ENCODE data around the gene ATP2C1.
"Not testable (repeated sequence)": the region's sequence is repeated elsewhere in the genome, so short reads cannot be mapped to it uniquely, and the experiment has no call there.

Gene ATP2C1

GRCh38 chr3:130997289-130997688 is 103.4 kb downstream of the ATP2C1 start:
- no peak for DNase-seq

GRCh38 chr3:131001071-131001470 is 107.2 kb downstream of the ATP2C1 start:
- DNase-seq, result no peak

- no peak for DNase-seq
Measured at GRCh38 chr3:131004603-131005002, 110.7 kb downstream of the ATP2C1 start.

GRCh38 chr3:131007256-131007655 is 113.4 kb downstream of the ATP2C1 start:
- DNase-seq, result no peak

GRCh38 chr3:131007782-131008181 is 113.9 kb downstream of the ATP2C1 start:
- no peak for DNase-seq

GRCh38 chr3:131008326-131008725 is 114.4 kb downstream of the ATP2C1 start:
- DNase-seq, result no peak

GRCh38 chr3:131009698-131010097 is 115.8 kb downstream of the ATP2C1 start:
- no peak for DNase-seq

DNA sequence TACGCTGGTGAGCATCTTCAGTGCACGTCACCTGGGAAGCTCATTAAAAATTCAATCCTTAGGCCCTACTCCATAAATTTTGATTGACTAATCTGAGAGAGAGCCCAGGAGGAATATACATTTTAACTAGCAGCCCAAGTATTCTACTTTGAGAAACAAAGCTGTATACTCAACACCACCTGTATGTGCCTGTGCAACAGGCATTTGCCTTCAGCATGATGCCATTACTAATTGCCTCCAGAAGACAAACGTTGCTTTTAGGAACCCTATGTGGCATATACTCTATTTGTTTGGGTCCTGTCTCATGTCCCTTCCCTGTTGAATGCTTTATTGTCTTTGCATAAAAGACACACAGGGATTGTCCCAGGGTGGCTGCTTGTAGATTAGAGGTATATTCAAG is 125.1 kb downstream of the ATP2C1 start:
- DNase-seq, result no peak

- no peak for DNase-seq
Measured at GRCh38 chr3:131020122-131020693, 126.3 kb downstream of the ATP2C1 start.

GRCh38 chr3:131025539-131025938 is 131.7 kb downstream of the ATP2C1 start:
- no peak for DNase-seq

GRCh38 chr3:131026321-131027151 is 132.7 kb downstream of the ATP2C1 start, which contains the start of the genes ASTE1 and NEK11:
ASTE1 (minus strand) TSS chr3:131026825; CDS start chr3:131025306, 1,519 bp downstream.
NEK11 (plus strand) TSS chr3:131026877; CDS start chr3:131029709, 2,832 bp downstream.
- DNase-seq, result peak; percentile 85

- no peak for DNase-seq
Measured at GRCh38 chr3:131028844-131029243, 135.0 kb downstream of the ATP2C1 start.

DNA sequence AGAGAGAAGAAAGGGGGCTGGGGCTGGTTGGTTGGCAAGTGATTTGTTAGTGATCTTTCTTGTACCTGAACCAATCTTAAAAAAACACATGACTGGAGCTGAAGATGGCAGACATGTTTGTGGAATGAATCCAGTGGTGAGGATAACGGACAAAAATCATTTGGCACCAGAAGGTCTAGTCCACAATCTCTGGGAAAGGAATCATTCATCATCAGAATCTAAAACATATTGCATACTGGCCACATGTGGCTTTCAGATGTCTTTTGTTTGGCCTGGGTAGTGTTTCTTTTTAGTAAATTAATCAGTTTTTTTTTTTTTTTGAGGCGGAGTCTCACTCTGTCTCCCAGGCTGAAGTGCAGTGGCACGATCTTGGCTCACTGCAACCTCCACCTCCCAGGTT is 137.8 kb downstream of the ATP2C1 start:
- DNase-seq, result no peak

GRCh38 chr3:131033480-131034080 is 139.7 kb downstream of the ATP2C1 start:
- DNase-seq, result peak; percentile 62

DNA sequence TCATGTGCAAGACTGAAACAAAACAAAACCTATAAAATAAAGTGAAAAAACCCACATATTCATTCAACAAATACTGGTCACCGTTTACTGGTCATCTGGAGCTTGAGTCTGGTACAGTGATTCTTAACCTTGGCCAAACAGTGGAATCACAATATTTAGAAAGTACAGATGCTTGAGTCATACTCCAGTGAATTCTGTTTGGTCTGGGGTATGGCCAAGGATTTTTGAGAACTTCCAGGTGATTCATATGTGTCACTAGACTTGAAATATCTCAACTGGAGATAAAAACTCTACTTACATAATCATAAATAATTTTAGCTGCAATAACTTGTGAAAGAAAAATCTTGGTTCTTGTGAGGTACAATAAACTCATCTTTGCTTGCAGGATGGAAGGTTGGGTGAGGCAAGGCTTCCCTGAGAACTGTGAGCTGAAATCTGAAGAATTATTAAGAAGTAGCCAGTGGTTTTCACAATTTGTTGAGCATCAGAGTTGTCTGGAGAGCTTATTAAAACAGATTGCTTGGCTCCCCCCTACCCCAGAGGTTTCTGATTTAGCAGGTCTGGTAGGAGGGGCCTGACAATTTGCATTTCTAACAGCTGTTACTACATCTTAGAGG is 142.4 kb downstream of the ATP2C1 start:
- no peak for DNase-seq

GRCh38 chr3:131036986-131037385 is 143.1 kb downstream of the ATP2C1 start:
- no peak for DNase-seq

DNA sequence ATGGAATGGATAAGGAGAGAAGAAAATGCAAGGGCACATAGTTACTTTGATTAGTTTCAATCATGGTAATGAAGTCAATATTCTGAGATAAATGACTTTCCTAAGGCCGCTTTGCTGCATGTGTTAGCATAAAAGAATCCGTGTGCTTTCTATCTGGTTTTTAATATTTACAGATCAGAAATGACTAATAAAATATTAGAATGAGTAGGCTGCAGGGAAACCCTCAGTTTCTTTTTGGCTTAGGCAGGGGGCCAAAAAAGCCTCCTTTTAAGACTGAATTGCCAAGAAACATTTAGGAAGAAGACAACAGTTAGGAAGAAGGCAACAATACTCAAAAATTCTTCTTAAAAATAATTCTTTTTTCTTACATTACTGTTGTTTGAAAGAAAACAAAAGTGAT is 144.4 kb downstream of the ATP2C1 start:
- DNase-seq, result no peak

GRCh38 chr3:131042271-131042985 is 148.5 kb downstream of the ATP2C1 start:
- not testable (repeated sequence) for DNase-seq

GRCh38 chr3:131047582-131047981 is 153.7 kb downstream of the ATP2C1 start:
- no peak for DNase-seq

DNA sequence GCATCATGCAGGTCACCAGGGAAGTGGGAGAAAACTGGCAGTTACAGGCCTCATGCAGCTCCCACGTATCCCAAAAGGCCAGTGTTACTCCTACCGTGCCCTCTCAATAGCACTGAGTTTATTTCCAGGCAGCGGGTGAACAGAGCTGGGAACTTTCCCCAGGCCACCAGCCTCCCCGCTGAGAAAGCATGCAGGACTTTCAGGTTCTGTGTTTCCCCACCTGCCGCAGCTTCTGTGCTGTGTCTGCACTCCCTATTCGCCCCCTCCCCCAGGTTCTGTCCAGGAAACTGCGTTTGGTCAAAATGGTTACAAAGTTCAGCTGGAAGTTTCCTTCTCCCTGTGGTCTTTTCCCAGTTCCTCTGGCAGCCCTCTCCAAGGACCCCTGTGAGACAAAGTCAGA is 154.1 kb downstream of the ATP2C1 start:
- DNase-seq, result no peak

DNA sequence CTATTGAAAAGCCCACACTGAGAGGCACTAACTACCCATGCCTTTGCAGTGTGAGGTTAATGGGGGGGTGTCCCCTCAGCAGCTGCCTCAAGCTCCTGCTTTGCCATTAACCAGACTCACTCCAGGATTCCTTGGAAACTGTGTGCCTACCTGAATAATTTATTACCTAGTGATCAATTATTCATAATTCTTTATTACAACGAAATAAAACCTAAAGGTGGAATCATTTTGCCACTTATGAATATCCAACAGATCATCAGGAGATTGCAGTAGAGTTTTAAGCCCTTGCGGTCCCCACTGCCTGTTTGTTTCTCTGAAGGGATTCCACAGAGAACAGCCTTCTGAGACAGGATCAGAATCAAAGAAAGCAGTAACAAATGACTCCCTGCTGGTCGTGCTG is 156.1 kb downstream of the ATP2C1 start:
- DNase-seq, result no peak

DNA sequence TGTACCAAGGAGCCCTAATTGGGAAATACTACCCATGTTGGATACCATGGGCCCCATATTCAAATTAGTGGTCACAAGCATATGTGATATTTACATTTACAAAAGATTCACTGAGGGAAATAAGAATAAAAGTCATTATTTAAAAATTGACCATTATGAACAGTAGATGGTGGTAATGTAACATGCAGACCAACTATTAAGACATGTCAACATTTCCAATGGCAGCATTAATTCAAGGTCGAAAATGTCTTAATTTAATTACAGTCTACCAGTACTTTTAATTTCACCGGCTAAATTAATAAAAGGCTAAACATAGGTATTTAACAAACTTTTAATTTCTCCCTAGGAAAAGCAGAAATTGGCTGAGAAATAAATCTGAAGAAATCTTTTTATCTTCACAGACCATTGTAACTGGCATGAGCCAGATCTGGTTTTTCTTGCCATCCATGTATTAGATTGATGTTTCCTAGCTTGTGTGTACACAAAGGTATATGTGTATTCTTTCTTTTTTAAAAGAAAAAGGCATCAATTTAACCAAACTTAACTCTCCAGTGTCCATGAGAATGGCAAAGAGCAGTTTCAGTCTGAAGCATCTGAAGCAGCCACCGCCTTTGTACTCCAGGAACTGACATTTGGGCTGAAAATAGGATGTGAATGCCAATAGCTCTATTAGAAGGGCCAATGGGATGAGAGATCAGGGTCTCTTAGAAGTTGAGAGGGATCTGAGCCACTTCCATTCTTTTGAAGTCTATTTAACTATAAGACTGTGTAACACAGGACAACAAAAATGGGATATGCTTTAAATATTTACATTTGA is 159.4 kb downstream of the ATP2C1 start:
- no peak for DNase-seq

Data from NCI-H1694 treated with DMSO at 0.1 percent for 48 hours (cell line).